Stomach smooth muscle (tissue), 2 donors: ENCODE measurements around the gene COL4A4.
A peak's percentile ranks its signal among the peaks of the same experiment; 100 is the strongest.

Experiments used
- H3K27ac ChIP-seq: one replicate; pipeline ENCODE4 v1.7.0; 2013; ENCODE audit warnings: mild to moderate bottlenecking, low read length, inconsistent platforms
- H3K27me3 ChIP-seq, 2 donors: one replicate each; pipeline ENCODE4 v1.7.0; 2013; ENCODE audit warnings: low read length in 2 of 2; ENCODE audit not compliant: insufficient read depth in 2 of 2, control insufficient read depth in 1 of 2
- H3K36me3 ChIP-seq, 2 donors: one replicate each; pipeline ENCODE4 v1.7.0; 2013; ENCODE audit warnings: low read length in 2 of 2; ENCODE audit not compliant: control insufficient read depth in 2 of 2, insufficient read depth in 2 of 2
- H3K4me1 ChIP-seq: one replicate; pipeline ENCODE4 v1.7.0; 2013; ENCODE audit warnings: low read length; ENCODE audit not compliant: control insufficient read depth, insufficient read depth
- H3K4me3 ChIP-seq, 2 donors: one replicate each; pipeline ENCODE4 v1.7.0; 2013; ENCODE audit warnings: low read length in 2 of 2
- H3K9ac ChIP-seq, 2 donors: one replicate each; pipeline ENCODE4 v1.7.0; 2013; ENCODE audit warnings: low read length in 2 of 2, mild to moderate bottlenecking in 1 of 2
- H3K9me3 ChIP-seq, 2 donors: one replicate each; pipeline ENCODE4 v1.7.0; 2013; ENCODE audit warnings: low read length in 2 of 2; ENCODE audit not compliant: control insufficient read depth in 2 of 2
- donor health status: healthy.
- donor health status: Pancreatic carcinoma.

COL4A4 gene

GRCh38 chr2:227163998-227164762 lies at the start of gene COL4A4, which contains the start of gene COL4A3:
Gene COL4A4 (minus strand): TSS chr2:227164205. CDS start chr2:227147483, 16,722 bp downstream.
Gene COL4A3 (plus strand): TSS chr2:227164624. CDS start chr2:227164727, 103 bp downstream.
- Histone ChIP-seq H3K27ac (no peak within 1 kb of the TSS), H3K27me3 (peaks cover 0 to 42% of the 10 kb centered on the region in 2 donors), H3K36me3 (no peaks in the 10 kb centered on the region), H3K9me3 (peaks cover 3 to 4% of the 10 kb centered on the region in 2 donors), H3K4me1 (peaks cover 7% of the 10 kb centered on the region), H3K4me3 (peak within 1 kb of the TSS; percentile 50 to 61), H3K9ac (peak within 1 kb of the TSS in 1 of 2 donors; percentile 16)

- H3K9ac ChIP-seq = no peak overlapping the region
- no peaks in the 10 kb centered on the region for H3K27me3 ChIP-seq
- no peak overlapping the region for H3K27ac ChIP-seq
- H3K36me3 ChIP-seq = no peaks in the 10 kb centered on the region
- no peaks in the 10 kb centered on the region for H3K9me3 ChIP-seq
- no peak overlapping the region for H3K4me3 ChIP-seq
- no peaks in the 10 kb centered on the region for H3K4me1 ChIP-seq
These were observed 43.6 kb upstream of the COL4A4 start for GRCh38 chr2:227207573-227207972.

- Histone ChIP-seq H3K27ac (no peak overlapping the region), H3K27me3 (no peaks in the 10 kb centered on the region), H3K9ac (no peak overlapping the region), H3K36me3 (no peaks in the 10 kb centered on the region), H3K9me3 (no peaks in the 10 kb centered on the region), H3K4me3 (no peak overlapping the region), H3K4me1 (no peaks in the 10 kb centered on the region)
These were observed 42.4 kb upstream of the COL4A4 start for GRCh38 chr2:227206406-227206805.

GRCh38 chr2:227205701-227206100 lies 41.7 kb upstream of the COL4A4 start:
- Histone ChIP-seq H3K36me3 (no peaks in the 10 kb centered on the region), H3K4me3 (no peak overlapping the region), H3K27me3 (no peaks in the 10 kb centered on the region), H3K9me3 (no peaks in the 10 kb centered on the region), H3K9ac (no peak overlapping the region), H3K27ac (no peak overlapping the region), H3K4me1 (no peaks in the 10 kb centered on the region)

GRCh38 chr2:227204452-227204851 lies 40.4 kb upstream of the COL4A4 start:
- H3K36me3 ChIP-seq = no peaks in the 10 kb centered on the region
- H3K9ac ChIP-seq = no peak overlapping the region
- H3K4me1 ChIP-seq = no peaks in the 10 kb centered on the region
- no peak overlapping the region for H3K4me3 ChIP-seq
- H3K9me3 ChIP-seq = no peaks in the 10 kb centered on the region
- no peak overlapping the region for H3K27ac ChIP-seq
- H3K27me3 ChIP-seq = no peaks in the 10 kb centered on the region

GRCh38 chr2:227201771-227202170 lies 37.8 kb upstream of the COL4A4 start:
- H3K27me3 ChIP-seq = no peaks in the 10 kb centered on the region
- H3K36me3 ChIP-seq = no peaks in the 10 kb centered on the region
- H3K9ac ChIP-seq = no peak overlapping the region
- no peak overlapping the region for H3K4me3 ChIP-seq
- H3K4me1 ChIP-seq = no peaks in the 10 kb centered on the region
- H3K9me3 ChIP-seq = no peaks in the 10 kb centered on the region
- H3K27ac ChIP-seq = no peak overlapping the region

GRCh38 chr2:227198866-227199265 lies 34.9 kb upstream of the COL4A4 start:
- Histone ChIP-seq H3K4me3 (no peak overlapping the region), H3K27me3 (no peaks in the 10 kb centered on the region), H3K9ac (no peak overlapping the region), H3K9me3 (no peaks in the 10 kb centered on the region), H3K27ac (no peak overlapping the region), H3K36me3 (no peaks in the 10 kb centered on the region), H3K4me1 (no peaks in the 10 kb centered on the region)

GRCh38 chr2:227194219-227194618 lies 30.2 kb upstream of the COL4A4 start:
- Histone ChIP-seq H3K36me3 (no peaks in the 10 kb centered on the region), H3K9ac (no peak overlapping the region), H3K4me1 (no peaks in the 10 kb centered on the region), H3K4me3 (no peak overlapping the region), H3K27me3 (no peaks in the 10 kb centered on the region), H3K27ac (no peak overlapping the region), H3K9me3 (no peaks in the 10 kb centered on the region)

GRCh38 chr2:227192491-227192890 lies 28.5 kb upstream of the COL4A4 start:
- Histone ChIP-seq H3K4me3 (no peak overlapping the region), H3K27ac (no peak overlapping the region), H3K36me3 (no peaks in the 10 kb centered on the region), H3K9me3 (no peaks in the 10 kb centered on the region), H3K9ac (no peak overlapping the region), H3K4me1 (no peaks in the 10 kb centered on the region), H3K27me3 (no peaks in the 10 kb centered on the region)

GRCh38 chr2:227191367-227191766 lies 27.4 kb upstream of the COL4A4 start:
- Histone ChIP-seq H3K4me1 (no peaks in the 10 kb centered on the region), H3K27me3 (no peaks in the 10 kb centered on the region), H3K36me3 (no peaks in the 10 kb centered on the region), H3K9me3 (no peaks in the 10 kb centered on the region), H3K9ac (no peak overlapping the region), H3K27ac (no peak overlapping the region), H3K4me3 (no peak overlapping the region)

GRCh38 chr2:227188292-227188691 lies 24.3 kb upstream of the COL4A4 start:
- Histone ChIP-seq H3K27me3 (no peaks in the 10 kb centered on the region), H3K9ac (no peak overlapping the region), H3K4me3 (no peak overlapping the region), H3K27ac (no peak overlapping the region), H3K9me3 (no peaks in the 10 kb centered on the region), H3K36me3 (no peaks in the 10 kb centered on the region), H3K4me1 (no peaks in the 10 kb centered on the region)
